Coronary artery (tissue), 2 donors: ENCODE measurements around the gene PIK3R2.

Experiments
- DNase-seq: peaks from one replicate; pipeline ENCODE4 v3.0.0-alpha.2; 2017; ENCODE audit warnings: low spot score
- H3K27ac ChIP-seq, 2 donors: fragments of 200-600 bp; sonication (generic); one replicate each; pipeline ENCODE4 v1.5.1; 2016 to 2019
- H3K4me3 ChIP-seq: fragments of 200-600 bp; sonication (generic); 2 replicates; pipeline ENCODE4 v1.5.1; 2016; ENCODE audit warnings: mild to moderate bottlenecking, moderate library complexity
- TF ChIP-seq, protein P1 (sequence below): fragments of 200-600 bp; sonication (generic); IDR thresholded peaks from one replicate; pipeline ENCODE4 v1.5.1; 2019; ENCODE audit warnings: antibody characterized with exemption

The PIK3R2 gene

DNA sequence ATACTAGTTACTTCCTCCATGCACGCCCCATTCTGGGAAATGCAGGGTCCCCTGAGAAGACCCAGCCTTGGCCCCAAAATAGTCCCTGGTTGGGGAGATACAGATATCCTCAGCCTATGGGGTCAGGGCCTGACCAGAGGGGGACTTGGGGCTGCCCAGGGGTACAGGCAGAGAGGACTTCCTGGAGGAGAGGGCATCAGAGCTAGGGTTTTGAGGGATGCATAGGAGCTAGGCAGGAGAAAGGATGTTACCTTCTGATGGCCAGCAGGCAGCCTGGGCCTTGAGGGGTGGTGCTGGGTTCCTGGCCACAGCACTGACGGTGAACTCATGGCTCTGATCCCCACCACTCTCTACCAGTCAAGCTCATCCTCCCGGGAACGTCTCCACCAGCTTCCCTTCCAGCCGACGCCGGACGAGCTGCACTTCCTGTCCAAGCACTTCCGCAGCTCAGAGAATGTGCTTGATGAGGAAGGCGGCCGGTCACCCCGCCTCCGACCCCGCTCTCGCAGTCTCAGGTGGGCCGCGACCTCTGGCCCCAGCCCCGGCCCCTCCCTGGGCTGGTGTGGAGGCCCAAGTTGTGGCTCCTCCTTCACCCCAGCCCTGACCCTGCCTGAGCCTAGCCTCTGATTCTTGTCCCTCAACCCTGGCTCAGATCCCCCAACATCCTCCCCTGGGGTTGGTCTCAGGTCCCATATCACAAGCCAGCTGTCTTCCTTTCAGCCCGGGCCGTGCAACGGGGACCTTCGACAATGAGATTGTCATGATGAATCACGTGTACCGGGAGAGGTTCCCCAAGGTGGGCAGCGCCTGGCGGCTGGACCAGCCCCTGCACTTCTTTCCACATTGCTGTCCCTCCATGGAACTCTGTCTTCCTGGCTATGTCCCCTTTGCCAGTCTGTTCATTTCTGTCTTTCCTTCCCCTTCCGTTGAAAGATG lies 29.8 kb upstream of the PIK3R2 start:
- no peak for DNase-seq
- Histone ChIP-seq H3K4me3 (no peak overlapping the region), H3K27ac (peak overlapping the region in 1 of 2 donors; percentile 40)
- TF ChIP-seq, protein P1, sequence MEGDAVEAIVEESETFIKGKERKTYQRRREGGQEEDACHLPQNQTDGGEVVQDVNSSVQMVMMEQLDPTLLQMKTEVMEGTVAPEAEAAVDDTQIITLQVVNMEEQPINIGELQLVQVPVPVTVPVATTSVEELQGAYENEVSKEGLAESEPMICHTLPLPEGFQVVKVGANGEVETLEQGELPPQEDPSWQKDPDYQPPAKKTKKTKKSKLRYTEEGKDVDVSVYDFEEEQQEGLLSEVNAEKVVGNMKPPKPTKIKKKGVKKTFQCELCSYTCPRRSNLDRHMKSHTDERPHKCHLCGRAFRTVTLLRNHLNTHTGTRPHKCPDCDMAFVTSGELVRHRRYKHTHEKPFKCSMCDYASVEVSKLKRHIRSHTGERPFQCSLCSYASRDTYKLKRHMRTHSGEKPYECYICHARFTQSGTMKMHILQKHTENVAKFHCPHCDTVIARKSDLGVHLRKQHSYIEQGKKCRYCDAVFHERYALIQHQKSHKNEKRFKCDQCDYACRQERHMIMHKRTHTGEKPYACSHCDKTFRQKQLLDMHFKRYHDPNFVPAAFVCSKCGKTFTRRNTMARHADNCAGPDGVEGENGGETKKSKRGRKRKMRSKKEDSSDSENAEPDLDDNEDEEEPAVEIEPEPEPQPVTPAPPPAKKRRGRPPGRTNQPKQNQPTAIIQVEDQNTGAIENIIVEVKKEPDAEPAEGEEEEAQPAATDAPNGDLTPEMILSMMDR, result no peak

DNA sequence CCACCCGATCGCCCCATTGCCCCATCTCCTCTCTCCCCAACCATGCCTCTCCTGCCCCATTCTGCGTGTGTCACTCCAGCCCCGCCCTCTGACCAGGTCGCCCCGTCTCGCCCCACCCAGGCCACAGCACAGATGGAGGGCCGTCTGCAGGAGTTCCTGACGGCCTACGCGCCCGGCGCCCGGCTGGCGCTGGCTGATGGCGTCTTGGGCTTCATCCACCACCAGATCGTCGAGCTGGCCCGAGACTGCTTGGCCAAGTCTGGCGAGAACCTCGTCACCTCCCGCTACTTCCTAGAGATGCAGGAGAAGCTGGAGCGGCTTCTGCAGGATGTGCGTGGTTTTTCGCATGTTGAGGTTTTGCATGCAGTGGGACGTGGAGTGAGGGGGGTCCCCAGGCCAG lies 29.1 kb upstream of the PIK3R2 start:
- no peak for DNase-seq
- Histone ChIP-seq H3K27ac (peak overlapping the region in 1 of 2 donors; percentile 28), H3K4me3 (no peak overlapping the region)
- TF ChIP-seq, protein P1, result no peak

DNA sequence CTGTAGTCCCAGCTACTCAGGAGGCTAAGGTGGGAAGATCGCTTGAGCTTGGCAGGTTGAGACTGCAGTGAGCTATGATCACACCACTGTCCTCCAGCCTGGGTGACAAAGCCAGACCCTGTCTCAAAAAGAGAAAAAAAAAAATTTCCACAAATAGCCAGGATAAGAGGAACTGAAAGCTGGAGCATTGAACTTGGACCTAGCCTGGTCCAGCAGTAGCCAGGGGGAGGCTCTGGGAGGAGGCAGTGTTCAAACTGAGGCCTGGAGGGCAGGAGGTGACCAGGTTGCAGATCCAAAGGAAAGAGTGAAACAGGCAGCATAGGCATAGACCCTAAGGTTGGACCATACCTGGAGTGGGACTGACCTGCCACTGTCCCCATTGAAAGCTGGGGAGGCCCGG lies 26.9 kb upstream of the PIK3R2 start:
- TF ChIP-seq, protein P1, result no peak
- no peak overlapping the region for H3K4me3 ChIP-seq
- no peak overlapping the region for H3K27ac ChIP-seq
- DNase-seq, result no peak

DNA sequence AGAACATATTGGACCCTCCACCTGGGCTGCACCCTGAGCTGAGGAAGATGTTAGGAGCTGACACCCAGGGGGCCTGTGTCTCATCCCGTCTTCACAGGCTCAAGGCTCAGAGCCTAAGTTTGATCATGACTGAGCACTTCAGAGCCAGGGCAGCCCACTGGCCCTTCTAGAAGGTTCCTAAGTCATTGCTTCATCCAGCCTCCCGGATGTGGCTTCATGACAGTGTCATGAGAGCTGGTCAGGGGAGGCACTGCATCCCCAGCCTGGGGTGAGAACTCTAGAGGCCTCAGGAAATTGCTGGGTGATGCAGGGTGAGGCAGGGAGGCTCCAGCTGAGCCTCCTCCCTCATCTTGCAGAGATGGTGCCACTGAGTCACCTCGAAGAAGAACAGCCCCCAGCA lies 24.9 kb upstream of the PIK3R2 start:
- H3K27ac ChIP-seq, result no peak overlapping the region
- TF ChIP-seq, protein P1, result no peak
- DNase-seq, result no peak
- no peak overlapping the region for H3K4me3 ChIP-seq

DNA sequence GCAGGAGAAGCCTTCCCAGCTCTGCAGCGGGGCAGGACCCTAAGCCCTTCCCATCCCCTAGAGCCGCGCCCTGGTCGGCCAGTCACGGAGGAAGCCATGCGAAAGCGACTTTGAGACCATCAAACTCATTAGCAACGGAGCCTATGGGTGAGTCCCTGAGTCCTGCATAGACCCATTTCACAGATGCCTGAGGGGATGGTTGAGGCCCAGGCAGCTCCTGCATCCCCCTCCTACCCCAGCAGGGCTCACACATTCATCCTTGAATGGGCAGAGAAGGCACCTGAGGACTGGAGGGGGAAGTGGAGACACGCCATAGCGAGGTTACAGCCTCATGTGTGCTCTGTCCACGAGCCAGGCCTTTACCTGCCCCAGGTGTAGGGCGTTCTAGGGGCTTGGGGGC lies 24.2 kb upstream of the PIK3R2 start:
- TF ChIP-seq, protein P1, result no peak
- no peak overlapping the region for H3K27ac ChIP-seq
- DNase-seq, result no peak
- no peak overlapping the region for H3K4me3 ChIP-seq

DNA sequence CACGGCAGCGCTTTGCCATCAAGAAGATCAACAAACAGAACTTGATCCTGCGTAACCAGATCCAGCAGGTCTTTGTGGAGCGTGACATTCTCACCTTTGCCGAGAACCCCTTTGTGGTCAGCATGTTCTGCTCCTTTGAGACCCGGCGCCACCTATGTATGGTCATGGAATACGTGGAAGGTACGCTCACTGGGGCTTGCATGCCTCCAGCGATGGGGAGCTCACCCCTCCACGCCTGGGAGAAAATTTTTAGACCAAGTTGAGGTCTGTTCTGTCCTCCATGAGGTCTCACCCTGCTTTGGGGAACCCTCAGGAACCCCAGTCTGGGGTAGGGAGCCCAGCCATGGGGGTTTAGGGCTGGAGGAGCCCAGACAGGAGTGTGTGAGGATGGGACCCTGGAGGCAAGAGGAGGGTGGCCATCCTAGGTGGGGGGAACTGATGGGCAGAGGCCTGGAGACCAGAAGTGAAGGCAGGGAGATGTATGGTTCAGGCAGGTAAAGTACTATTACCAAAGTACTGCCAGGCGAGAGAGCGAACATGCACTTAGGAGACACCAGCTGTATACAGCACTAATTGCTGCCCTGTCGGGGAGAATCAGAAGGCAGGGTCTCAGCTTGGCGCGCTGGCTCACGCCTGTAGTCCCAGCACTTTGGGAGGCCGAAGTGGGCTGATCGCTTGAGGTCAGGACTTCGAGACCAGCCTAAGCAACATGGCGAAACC lies 22.3 kb upstream of the PIK3R2 start:
- Histone ChIP-seq H3K27ac (no peak overlapping the region), H3K4me3 (no peak overlapping the region)
- TF ChIP-seq, protein P1, result no peak

More for the DNA sequence above, 22.3 kb upstream of the PIK3R2 start:
- no peak for DNase-seq
